GM21723 (cell line): ENCODE data around the gene TOR1AIP1.

Source experiments
- ATAC-seq: cut with Tn5 transposase; IDR thresholded peaks from one replicate; pipeline ENCODE4 v1.9.1; 2021; ENCODE audit warnings: mild to moderate bottlenecking, moderate library complexity; ENCODE audit not compliant: unreplicated experiment

TOR1AIP1 gene

GRCh38 chr1:179881642-179882252 lies 338 bp upstream of the TOR1AIP1 start:
- ATAC-seq = no peak

DNA sequence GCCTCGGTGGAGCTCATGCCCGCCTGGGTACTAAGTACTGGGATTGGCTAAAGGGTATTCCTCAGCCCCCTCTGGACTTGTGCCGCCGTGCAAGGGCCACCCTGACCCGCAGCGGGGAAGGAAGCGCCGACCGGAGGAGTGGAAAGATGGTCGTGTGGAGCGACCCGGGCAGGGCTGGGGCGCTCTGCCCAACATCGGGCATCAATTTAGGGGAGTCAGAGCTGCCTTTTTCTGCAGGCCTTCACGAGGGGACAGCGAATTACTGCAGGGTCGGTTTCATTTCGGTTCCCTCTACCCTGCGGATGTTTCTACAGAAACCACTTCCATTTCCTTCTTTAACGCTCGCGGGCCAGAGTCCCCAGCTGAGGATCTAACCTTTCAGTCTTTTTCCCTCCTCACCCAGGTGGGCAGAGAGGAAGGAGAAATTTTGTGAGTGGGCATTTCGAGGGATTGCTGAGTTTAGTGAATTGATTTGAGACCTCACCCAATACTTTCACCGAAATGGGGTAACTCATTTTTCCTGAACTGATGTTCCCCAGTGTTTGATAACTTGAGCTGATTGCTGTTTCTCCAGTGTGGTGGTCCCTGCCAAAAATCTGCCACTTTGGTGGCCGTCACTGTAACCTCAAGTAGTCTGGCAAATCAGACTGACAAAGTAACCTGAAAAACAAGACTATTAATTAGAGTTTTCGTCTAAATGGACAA lies 1.1 kb downstream of the TOR1AIP1 start:
- ATAC-seq = peak; percentile 19

GRCh38 chr1:179883745-179884138 lies 1.7 kb downstream of the TOR1AIP1 start:
- no peak for ATAC-seq

DNA sequence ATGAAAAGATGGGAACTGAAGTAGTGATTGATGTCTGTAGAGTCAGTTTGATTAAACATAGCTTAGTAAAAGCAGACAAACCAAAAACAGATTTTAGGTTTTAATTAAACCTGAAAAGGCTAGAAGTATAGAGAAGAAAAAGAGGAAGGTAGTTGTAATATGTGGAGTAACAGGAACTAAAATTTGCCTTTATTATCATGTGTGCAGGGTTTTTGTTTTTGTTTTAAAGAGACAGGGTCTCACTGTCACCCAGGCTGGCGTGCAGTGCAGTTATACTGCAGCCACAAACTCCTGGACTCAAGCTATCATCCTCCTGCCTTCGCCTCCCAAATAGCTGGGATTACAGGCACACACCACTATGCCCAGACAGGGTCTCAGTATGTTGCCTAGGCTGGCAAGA lies 6.0 kb downstream of the TOR1AIP1 start:
- ATAC-seq = no peak

DNA sequence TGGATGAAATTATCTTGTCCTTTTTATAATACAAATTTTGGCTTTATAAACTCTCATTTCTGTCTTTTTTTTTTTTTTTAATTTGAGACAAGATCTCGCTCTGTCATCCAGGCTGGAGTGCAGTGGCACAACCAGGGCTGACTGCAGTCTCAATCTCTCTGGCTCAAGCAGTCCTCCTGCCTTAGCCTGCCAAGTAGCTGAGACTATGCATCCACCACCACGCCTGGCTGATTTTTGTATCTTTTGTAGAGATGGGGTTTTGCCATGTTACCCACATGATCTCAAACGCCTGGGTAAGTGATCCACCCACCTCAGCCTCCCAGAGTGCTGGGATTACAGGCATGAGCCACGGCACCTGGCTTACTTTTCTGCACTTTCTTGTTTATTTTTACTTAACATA lies 7.5 kb downstream of the TOR1AIP1 start:
- no peak for ATAC-seq

DNA sequence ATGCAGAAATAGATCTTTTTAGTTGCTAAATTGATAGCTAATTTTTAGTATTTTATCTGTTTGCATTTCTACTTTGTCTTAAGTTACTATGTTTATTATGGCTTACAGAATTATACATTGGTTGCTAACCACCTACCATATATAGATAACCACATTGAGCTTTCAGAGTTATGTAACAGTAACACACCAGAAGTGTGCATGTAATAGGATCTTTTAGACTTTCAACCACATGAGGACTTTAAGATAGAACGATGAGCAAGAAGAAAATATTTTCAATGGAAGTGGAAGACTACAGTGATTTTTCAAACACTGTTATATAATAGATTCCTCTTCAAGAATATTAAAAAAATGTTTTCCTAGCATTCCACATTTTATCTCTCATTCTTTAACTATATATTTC lies 28.8 kb downstream of the TOR1AIP1 start:
- ATAC-seq = no peak

GRCh38 chr1:179911812-179912211 lies 29.7 kb downstream of the TOR1AIP1 start:
- ATAC-seq = no peak

GRCh38 chr1:179917601-179918429 lies 35.7 kb downstream of the TOR1AIP1 start:
- ATAC-seq = no peak

GRCh38 chr1:179921472-179921871 lies 39.4 kb downstream of the TOR1AIP1 start:
- no peak for ATAC-seq

DNA sequence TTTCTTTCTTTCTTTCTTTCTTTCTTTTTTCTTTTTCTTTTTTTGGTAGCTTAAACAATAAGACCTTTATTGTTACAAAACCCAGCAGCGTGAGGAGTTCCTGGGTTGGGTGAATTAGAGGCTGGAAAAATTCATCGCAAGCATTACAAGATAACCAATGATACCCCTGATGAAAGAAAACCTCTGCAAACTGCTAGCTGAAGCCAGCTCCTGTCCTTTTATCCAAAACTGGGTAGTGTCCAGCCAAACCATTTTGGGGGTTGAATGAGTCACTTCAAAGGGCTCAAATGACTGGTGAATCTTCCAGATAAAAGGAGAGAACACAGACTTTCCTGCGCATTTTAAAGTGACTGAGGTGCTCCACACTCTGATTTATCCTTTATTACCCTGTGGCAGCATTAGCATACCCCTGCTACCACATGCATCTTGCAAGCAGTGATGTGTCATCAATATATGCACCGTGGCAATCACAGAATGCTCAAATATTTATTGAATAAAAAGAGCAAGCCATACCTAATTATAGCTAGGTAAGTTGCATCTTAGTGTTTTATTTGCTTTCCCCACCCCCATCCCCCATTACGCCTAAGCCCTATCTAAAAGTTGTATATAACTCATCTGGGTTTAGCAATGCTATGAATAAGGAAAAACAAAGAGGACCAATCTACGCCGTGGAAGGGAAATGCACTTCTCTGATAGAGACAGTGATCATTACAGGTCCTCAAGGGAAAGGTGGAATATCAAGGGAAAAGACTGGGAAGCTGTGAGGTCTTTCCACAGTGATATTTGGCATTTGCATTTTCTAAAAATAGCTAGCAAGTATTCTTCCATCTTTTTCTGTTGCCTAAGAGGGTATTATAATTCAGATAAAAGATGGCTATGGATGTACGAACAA lies 40.1 kb downstream of the TOR1AIP1 start:
- ATAC-seq = no peak

- no peak for ATAC-seq
These were observed 40.9 kb downstream of the TOR1AIP1 start for GRCh38 chr1:179923029-179923428.

DNA sequence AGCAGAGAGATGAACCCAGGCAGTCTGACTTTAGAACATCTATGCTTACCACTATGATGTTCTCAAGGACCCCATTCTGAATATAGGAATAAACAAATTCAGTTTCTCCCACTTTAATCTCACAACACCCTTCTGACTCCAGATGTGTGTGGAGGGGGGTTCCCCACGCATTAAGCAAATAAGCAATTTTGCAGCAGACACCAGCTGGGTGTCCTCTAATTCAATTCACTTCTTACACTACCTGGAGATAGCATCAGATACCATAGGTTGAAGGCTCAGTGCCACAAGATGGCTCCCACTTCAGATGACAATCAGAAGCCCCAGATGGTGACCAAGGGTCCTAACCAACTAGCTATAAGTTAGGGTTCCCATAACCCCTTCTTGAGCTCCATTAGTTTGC lies 42.2 kb downstream of the TOR1AIP1 start:
- ATAC-seq = no peak

DNA sequence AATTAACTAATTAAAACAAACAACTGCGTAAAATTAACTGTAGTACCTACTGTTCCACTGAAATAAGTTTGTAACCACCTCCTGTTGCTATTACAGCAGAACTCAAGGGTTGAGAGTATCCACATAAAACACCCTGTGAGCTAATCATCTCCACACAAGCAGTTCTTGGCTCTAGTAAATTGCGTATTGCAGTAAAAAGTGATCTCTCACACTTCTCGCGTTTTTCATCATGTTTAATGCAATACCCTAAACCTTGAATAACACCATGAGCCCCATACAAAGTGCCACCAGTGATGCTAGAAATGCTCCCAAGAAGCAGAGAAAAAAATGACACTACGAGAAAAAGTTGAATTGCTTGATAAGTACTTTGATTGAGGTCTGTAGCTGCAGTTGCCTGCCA lies 43.2 kb downstream of the TOR1AIP1 start:
- ATAC-seq = no peak

DNA sequence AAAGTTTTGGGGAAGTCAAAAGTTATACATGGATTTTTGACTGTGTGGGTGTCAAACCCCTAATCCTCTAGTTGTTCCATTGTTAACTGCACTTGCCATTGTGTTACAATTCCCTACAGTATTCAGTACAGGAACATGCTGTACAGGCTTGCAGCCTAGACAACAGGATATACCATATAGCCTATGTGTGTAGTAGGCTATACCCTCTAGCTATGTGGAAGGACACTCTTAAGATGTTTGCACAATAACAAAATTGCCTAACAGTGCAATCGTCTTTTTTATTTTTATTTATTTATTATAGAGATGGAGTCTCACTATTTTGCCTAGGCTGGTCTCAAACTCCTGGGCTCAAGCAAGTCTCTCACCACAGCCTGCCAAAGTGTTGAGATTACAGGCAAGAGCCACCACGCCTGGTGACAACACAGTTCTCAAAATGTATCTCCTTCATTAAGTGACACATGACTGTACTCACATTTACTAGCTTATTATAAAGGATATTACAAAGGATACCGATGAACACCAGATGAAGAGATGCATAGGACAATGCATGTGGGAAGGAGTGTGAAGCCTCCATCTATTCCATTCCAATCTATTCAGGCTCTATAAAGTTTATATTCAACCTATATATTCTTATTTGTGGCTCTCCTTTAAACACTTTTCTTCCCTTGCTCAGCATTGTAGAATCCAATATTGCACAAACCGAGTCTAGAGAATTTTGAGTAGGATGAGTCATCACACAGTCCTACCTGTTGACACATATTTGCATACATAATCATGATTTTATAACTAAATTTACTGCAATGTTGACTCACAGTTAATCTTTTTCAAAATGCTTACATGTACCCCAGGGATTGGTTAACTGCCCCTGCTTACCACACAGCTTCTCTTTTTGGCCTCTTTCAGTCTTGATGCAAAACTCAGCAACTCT lies 44.1 kb downstream of the TOR1AIP1 start:
- no peak for ATAC-seq

DNA sequence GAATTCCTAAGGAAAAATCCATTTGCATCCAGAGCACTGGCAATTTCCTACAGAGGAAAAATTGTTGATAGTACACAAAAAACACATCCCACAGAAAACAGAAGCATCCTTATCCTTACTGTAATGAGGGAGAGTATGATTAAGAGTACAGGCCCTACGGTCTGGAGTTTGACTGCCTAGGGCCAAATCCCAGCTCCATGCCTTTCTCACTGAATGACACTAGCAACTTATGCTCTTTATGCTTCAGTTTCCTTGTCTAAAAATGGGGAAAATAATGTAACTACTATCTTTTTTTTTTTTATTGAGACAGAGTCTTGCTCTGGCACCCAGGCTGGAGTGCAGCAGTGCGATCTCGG lies 44.7 kb downstream of the TOR1AIP1 start:
- ATAC-seq = no peak

DNA sequence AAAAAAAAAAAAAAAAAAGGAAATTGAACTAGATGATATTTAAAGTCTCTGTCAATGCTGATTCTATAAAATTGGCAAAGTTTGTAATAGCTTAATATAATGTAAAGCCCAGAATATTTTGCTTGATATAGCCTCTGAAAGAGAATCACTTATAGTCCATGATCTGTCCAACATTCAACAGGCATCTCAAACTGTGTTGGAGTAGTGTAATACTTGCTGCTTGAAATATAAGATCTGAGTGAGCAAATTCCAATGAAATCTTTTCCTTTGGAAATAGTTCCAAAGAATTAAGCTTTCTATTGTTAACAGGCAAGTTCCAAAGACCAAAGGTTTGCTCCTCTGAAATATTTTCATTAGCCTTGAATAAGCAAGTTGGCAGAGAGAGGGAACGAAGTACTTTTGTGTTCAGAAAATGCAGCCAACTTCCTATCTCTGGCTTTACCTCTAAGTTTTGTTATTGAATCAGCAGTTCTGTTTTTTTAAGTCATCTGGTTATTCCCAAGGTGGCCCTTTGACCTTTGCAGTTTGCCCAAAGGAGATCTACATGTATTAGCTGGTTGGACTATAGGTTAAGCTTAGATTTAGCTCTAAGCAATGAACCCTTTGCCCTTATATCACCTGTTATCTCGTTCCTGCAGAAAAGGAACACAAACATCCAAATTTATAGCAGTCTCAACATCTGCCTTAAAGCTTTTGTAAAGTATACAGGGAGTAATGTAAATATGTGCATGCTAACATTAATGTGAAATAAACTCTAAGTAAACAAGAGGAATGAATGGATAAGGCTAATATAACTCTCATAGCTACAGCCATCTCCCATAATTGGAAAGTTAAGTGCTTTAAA lies 48.1 kb downstream of the TOR1AIP1 start:
- ATAC-seq = no peak

DNA sequence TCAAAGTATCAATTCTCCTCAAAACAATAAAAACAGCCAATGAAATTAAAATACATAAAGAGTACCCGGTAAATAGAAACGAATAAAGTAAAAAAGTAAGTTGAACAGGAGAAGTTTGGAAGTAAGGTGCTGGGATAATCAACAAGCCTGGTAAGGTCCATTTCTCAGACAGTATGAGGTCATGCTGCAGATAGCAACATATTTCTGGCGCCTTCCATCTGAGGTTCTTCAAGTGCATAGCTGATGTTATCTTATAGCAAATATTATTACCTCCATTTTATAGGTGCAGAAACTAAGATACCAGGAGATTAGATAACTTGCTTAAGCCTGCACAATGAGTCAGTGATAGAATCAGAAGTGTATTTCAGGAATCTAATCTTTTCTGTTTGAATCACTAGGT lies 48.8 kb downstream of the TOR1AIP1 start:
- ATAC-seq = no peak

DNA sequence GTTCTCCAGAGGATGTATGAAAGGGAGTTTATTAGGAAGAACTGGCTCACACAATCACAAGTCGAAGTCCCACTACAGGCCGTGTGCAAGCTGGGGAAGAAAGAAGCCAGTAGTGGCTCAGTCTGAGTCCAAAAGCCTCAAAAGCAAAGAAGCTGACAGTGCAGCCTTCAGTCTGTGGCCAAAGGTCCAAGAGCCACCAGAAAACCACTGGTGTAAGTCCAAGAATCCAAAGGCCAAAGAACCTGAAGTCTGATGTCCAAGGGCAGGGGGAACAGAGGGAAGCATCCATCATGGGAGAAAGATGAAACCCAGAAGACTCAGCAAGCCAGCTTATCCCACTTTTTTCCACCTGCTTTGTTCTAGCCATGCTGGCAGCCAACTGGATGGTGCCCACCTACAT lies 51.1 kb downstream of the TOR1AIP1 start:
- no peak for ATAC-seq

DNA sequence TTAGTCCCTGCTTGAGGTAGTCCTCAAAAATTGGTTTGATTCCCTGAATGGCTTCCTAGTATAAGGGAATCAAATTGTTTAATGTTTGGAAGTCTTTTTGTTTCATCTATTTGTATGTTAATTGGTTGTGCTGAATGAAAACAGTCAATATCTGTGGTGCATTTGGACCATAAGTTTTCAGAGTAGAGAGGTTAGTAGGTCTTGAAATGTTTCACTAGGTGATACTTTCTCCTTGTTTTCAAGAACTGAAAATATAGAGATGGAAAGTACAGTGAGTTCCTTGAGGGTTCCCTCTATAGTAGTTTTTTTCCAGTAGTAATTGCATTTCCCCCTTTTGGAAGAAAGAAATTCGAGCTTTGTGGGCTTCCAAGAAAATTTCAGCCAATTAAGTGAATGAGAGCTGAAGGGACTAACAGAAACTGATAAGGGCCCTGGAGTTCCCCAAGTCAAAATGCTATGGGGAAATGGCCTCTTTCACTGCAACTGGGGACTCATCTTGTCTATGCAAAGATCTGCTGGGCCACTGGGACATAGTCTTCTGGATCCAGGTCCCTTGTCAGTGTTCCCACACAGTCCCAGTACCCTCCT lies 53.9 kb downstream of the TOR1AIP1 start:
- ATAC-seq = no peak
